Fibroblast of lung (primary cell): ENCODE data around the gene OR6N1. TPM values are rescaled to one million over a fixed set of nuclear protein-coding genes. Genes with fewer than 3 reads are reported as not detected.

Experiments used
- DNase-seq, 2 donors: peaks; one replicate each; pipeline versions ENCODE4 v3.0.0 to v3.0.0-alpha.2; 2010; ENCODE audit warnings: low read depth in 2 of 2
- H2AFZ ChIP-seq: 2 replicates; pipeline ENCODE4 v1.5.1; 2012; ENCODE audit warnings: low read length, control low read depth, inconsistent platforms
- H3K27ac ChIP-seq: 2 replicates; pipeline ENCODE4 v1.5.1; 2011; ENCODE audit warnings: low read length, control low read depth; ENCODE audit not compliant: insufficient read depth
- H3K27me3 ChIP-seq: 2 replicates; pipeline ENCODE4 v1.5.1; 2011; ENCODE audit warnings: mild to moderate bottlenecking, low read length; ENCODE audit not compliant: control insufficient read depth, insufficient read depth
- H3K36me3 ChIP-seq: 2 replicates; pipeline ENCODE4 v1.5.1; 2011; ENCODE audit warnings: low read length; ENCODE audit not compliant: control insufficient read depth, insufficient read depth
- H3K4me1 ChIP-seq: 2 replicates; pipeline ENCODE4 v1.5.1; 2011; ENCODE audit warnings: low read length; ENCODE audit not compliant: control insufficient read depth, insufficient read depth; ENCODE audit errors: extremely low read depth
- H3K4me2 ChIP-seq: 2 replicates; pipeline ENCODE4 v1.5.1; 2011; ENCODE audit warnings: low read length, control low read depth; ENCODE audit not compliant: insufficient read depth; ENCODE audit errors: extremely low read depth
- H3K4me3 ChIP-seq, 4 experiments: fragments of 200-600 bp in 1 of 4; sonication (generic) in 1 of 4; replicated peaks in 1 of 4; 2 replicates each; pipeline ENCODE4 v1.5.1; 2011 to 2016; ENCODE audit warnings: low read length in 4 of 4, low read depth in 3 of 4, mild to moderate bottlenecking in 3 of 4, control low read depth in 2 of 4, inconsistent platforms in 1 of 4, mixed read lengths in 1 of 4; ENCODE audit not compliant: insufficient read depth in 1 of 4; ENCODE audit errors: control extremely low read depth in 1 of 4
- H3K79me2 ChIP-seq: 2 replicates; pipeline ENCODE4 v1.5.1; 2012; ENCODE audit warnings: mild to moderate bottlenecking, low read length, inconsistent platforms; ENCODE audit not compliant: control insufficient read depth, insufficient read depth
- H3K9ac ChIP-seq: 2 replicates; pipeline ENCODE4 v1.5.1; 2011; ENCODE audit warnings: mild to moderate bottlenecking, low read length, control low read depth; ENCODE audit not compliant: insufficient read depth
- H3K9me3 ChIP-seq: 2 replicates; pipeline ENCODE4 v1.5.1; 2012; ENCODE audit warnings: low read depth, low read length; ENCODE audit not compliant: control insufficient read depth, insufficient read depth
- H4K20me1 ChIP-seq: 2 replicates; pipeline ENCODE4 v1.5.1; 2011; ENCODE audit warnings: low read length; ENCODE audit not compliant: control insufficient read depth, insufficient read depth; ENCODE audit errors: extremely low read depth
- EZH2 ChIP-seq: IDR thresholded peaks from 2 replicates; pipeline ENCODE4 v1.5.1; 2012; ENCODE audit warnings: low read length, control low read depth, mild to moderate bottlenecking; ENCODE audit errors: missing control alignments
- polyA plus RNA-seq, 2 donors: library from polyadenylated mRNA; depleted of rRNA in 1 of 2; stranded (reverse) in 1 of 2; unstranded in 1 of 2; fragments of >200 nt; gene quantifications; 2 replicates each; pipeline ENCODE4 v1.2.1, GENCODE V29; 2011 to 2012; ENCODE audit warnings: missing spikeins in 1 of 2
- total RNA-seq: library from RNA; depleted of rRNA; stranded (reverse); fragments of >200 nt; gene quantifications from 2 replicates; pipeline ENCODE4 v1.2.1, GENCODE V29; 2014
- TF ChIP-seq, protein P1 (sequence below), 2 donors: IDR thresholded peaks in 1 of 2; conservative IDR thresholded peaks in 1 of 2; 1 replicate in 1 of 2; 2 replicates in 1 of 2; pipeline ENCODE4 v1.5.1; 2011 to 2012; ENCODE audit warnings: low read length in 2 of 2, control low read depth in 1 of 2, inconsistent platforms in 1 of 2, low read depth in 1 of 2, mild to moderate bottlenecking in 1 of 2

OR6N1 gene
- total and polyA plus RNA-seq, 2 donors (not counting 1 experiment from before 2014, with no cell fraction given): not detected

DNA sequence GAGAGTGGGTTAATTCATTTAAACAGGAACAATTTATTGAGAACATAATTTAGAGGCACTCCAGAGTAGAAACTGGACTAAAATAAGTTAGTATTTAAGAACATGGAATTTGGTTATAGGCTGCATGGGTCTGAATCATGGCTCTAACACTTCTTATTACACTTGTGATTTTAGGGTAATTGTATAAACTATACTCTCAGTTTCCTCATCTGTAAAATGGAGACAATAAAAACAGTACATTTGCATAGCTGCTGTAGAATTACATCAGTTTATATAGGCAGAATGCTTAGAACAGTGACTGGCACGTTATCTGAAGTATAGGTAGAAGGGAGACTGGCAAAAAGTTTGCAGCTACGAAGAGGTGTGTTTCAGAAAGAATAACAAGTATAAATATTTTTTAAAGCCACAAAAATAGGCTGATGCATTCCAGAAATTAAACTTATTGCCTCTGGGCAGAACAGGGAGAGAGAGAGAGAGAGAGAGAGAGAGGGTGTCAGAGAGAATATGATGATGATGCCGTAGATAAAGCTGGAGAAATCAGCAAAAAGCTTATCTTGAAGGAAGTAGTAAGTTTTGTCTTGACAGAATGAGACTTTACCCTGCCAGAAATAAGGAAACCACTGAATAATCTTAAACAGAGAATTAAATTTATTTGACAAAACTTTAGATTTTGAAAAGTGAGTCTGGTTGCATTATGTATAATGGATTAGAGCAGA is 43.3 kb downstream of the OR6N1 start:
- H3K27ac ChIP-seq: no peak overlapping the region
- H3K79me2 ChIP-seq: no peaks in the 10 kb centered on the region
- no peaks in the 10 kb centered on the region for H3K4me1 ChIP-seq
- H4K20me1 ChIP-seq: no peaks in the 10 kb centered on the region
- TF ChIP-seq, protein P1, sequence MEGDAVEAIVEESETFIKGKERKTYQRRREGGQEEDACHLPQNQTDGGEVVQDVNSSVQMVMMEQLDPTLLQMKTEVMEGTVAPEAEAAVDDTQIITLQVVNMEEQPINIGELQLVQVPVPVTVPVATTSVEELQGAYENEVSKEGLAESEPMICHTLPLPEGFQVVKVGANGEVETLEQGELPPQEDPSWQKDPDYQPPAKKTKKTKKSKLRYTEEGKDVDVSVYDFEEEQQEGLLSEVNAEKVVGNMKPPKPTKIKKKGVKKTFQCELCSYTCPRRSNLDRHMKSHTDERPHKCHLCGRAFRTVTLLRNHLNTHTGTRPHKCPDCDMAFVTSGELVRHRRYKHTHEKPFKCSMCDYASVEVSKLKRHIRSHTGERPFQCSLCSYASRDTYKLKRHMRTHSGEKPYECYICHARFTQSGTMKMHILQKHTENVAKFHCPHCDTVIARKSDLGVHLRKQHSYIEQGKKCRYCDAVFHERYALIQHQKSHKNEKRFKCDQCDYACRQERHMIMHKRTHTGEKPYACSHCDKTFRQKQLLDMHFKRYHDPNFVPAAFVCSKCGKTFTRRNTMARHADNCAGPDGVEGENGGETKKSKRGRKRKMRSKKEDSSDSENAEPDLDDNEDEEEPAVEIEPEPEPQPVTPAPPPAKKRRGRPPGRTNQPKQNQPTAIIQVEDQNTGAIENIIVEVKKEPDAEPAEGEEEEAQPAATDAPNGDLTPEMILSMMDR (conservative IDR thresholded peaks at IDR 0.05 in 1 of 2, IDR thresholded peaks at IDR 0.05 in 1 of 2; ENCODE audit: low read depth in 1 of 2, low read length in 2 of 2): no peak
- TF ChIP-seq EZH2: no peak
- no peak for DNase-seq
- H3K36me3 ChIP-seq: no peaks in the 10 kb centered on the region
- H3K4me2 ChIP-seq: no peak overlapping the region
- H3K9me3 ChIP-seq: no peaks in the 10 kb centered on the region
- no peaks in the 10 kb centered on the region for H3K27me3 ChIP-seq
- no peak overlapping the region for H3K9ac ChIP-seq
- H3K4me3 ChIP-seq: no peak overlapping the region
- H2AFZ ChIP-seq: no peak overlapping the region

GRCh38 chr1:158724442-158724841 is 47.6 kb downstream of the OR6N1 start:
- Histone ChIP-seq H3K4me2 (no peak overlapping the region), H3K9ac (no peak overlapping the region), H3K4me3 (no peak overlapping the region), H3K27ac (no peak overlapping the region), H3K9me3 (no peaks in the 10 kb centered on the region), H3K4me1 (no peaks in the 10 kb centered on the region), H3K27me3 (no peaks in the 10 kb centered on the region), H3K36me3 (no peaks in the 10 kb centered on the region), H4K20me1 (no peaks in the 10 kb centered on the region), H3K79me2 (no peaks in the 10 kb centered on the region), H2AFZ (no peak overlapping the region)
- TF ChIP-seq, protein P1 (conservative IDR thresholded peaks at IDR 0.05 in 1 of 2, IDR thresholded peaks at IDR 0.05 in 1 of 2; ENCODE audit: low read depth in 1 of 2, low read length in 2 of 2): no peak
- no peak for DNase-seq

DNA sequence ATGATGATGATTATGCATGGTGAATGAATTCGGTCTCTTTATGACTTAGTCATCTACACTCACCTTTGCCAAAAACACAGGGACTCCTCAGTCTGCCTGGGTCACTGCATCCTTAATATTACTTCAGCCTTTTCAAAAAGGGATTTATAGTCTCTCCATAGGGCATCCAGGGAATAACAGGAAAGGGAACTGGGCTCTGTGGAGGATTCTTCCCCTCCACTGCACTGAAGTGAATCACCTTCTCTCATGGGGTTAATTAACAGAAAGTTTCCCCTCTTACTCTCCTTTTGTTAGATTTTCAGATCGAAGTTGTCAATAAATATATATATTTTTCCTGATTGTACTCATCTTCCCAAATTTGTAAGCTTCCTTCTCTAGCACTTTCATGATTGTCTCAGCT is 51.4 kb downstream of the OR6N1 start, which contains the start of gene OR6K3:
TSS of gene OR6K3 (minus strand) at position 101 of the 400 bp plus-strand sequence. CDS start 2,605 bp downstream, outside the sequence.
- no peak within 1 kb of the TSS for H2AFZ ChIP-seq

More for the DNA sequence above, 51.4 kb downstream of the OR6N1 start, which contains the start of gene OR6K3:
- Histone ChIP-seq H3K9me3 (no peaks in the 10 kb centered on the region), H3K27ac (no peak within 1 kb of the TSS), H3K4me2 (no peak within 1 kb of the TSS), H4K20me1 (no peaks in the 10 kb centered on the region), H3K4me3 (no peak within 1 kb of the TSS), H3K4me1 (no peaks in the 10 kb centered on the region), H3K9ac (no peak within 1 kb of the TSS), H3K79me2 (no peaks in the 10 kb centered on the region), H3K27me3 (no peaks in the 10 kb centered on the region), H3K36me3 (no peaks in the 10 kb centered on the region)
- DNase-seq: no peak
- TF ChIP-seq, protein P1 (conservative IDR thresholded peaks at IDR 0.05 in 1 of 2, IDR thresholded peaks at IDR 0.05 in 1 of 2; ENCODE audit: low read depth in 1 of 2, low read length in 2 of 2): no peak
